ENCODE measurements around the gene METAP1.
"Not testable (repeated sequence)": the region's sequence is repeated elsewhere in the genome, so short reads cannot be mapped to it uniquely, and the experiment has no call there.

Gene METAP1

GRCh38 chr4:98998551-98998950 lies 3.0 kb downstream of the METAP1 start:
- no peak for DNase-seq

- DNase-seq, result no peak
Observed at GRCh38 chr4:99002279-99002678, 6.8 kb downstream of the METAP1 start.

GRCh38 chr4:99008051-99008450 lies 12.5 kb downstream of the METAP1 start:
- no peak for DNase-seq

GRCh38 chr4:99011910-99012309 lies 16.4 kb downstream of the METAP1 start:
- DNase-seq, result no peak

- DNase-seq, result no peak
Observed at GRCh38 chr4:99013402-99013843, 17.9 kb downstream of the METAP1 start.

- DNase-seq, result no peak
Observed at GRCh38 chr4:99013884-99014523, 18.5 kb downstream of the METAP1 start.

- DNase-seq, result no peak
Observed at GRCh38 chr4:99021386-99021785, 25.9 kb downstream of the METAP1 start.

GRCh38 chr4:99022566-99022965 lies 27.0 kb downstream of the METAP1 start:
- no peak for DNase-seq

- not testable (repeated sequence) for DNase-seq
Observed at GRCh38 chr4:99023800-99024251, 28.3 kb downstream of the METAP1 start.

- no peak for DNase-seq
Observed at GRCh38 chr4:99024481-99025275, 29.2 kb downstream of the METAP1 start.

- DNase-seq, result no peak
Observed at GRCh38 chr4:99025506-99025905, 30.0 kb downstream of the METAP1 start.

GRCh38 chr4:99027304-99027703 lies 31.8 kb downstream of the METAP1 start:
- no peak for DNase-seq

- DNase-seq, result no peak
Observed at GRCh38 chr4:99028187-99028586, 32.7 kb downstream of the METAP1 start.

- DNase-seq, result no peak
Observed at GRCh38 chr4:99029018-99029735, 33.7 kb downstream of the METAP1 start.

GRCh38 chr4:99029852-99030251 lies 34.3 kb downstream of the METAP1 start:
- DNase-seq, result no peak

- DNase-seq, result no peak
Observed at GRCh38 chr4:99033956-99034355, 38.4 kb downstream of the METAP1 start.

GRCh38 chr4:99038213-99038612 lies 42.7 kb downstream of the METAP1 start:
- no peak for DNase-seq

- no peak for DNase-seq
Observed at GRCh38 chr4:99043346-99043745, 47.8 kb downstream of the METAP1 start.

GRCh38 chr4:99047710-99048109 lies 52.2 kb downstream of the METAP1 start:
- DNase-seq, result no peak

- no peak for DNase-seq
Observed at GRCh38 chr4:99052902-99053301, 57.4 kb downstream of the METAP1 start.

- no peak for DNase-seq
Observed at GRCh38 chr4:99054428-99054994, 59.0 kb downstream of the METAP1 start.

- no peak for DNase-seq
Observed at GRCh38 chr4:99058228-99058627, 62.7 kb downstream of the METAP1 start.

GRCh38 chr4:99059550-99059949 lies 64.0 kb downstream of the METAP1 start:
- DNase-seq, result no peak

All from suppressor macrophage treated with lipopolysaccharide for 1 hour (primary cell).